HepG2 (cell line): ENCODE results near the gene ATP6V0A1. TPM values are rescaled to one million over a fixed set of nuclear protein-coding genes. Genes with fewer than 3 reads are reported as not detected.

ENCODE experiments used
- ARID3A ChIP-seq: IDR thresholded peaks from 2 replicates; pipeline ENCODE4 v1.6.1; 2012; ENCODE audit warnings: low read depth, low read length, improper control_type of control experiment
- BCL3 ChIP-seq: sonication (generic); formaldehyde crosslinking; IDR thresholded peaks from 2 replicates; pipeline ENCODE4 v1.5.1; 2020; ENCODE audit warnings: mild to moderate bottlenecking, missing genetic modification reagents, moderate library complexity
- CTCF ChIP-seq: sonication (generic); formaldehyde crosslinking; IDR thresholded peaks from 2 replicates; pipeline ENCODE4 v1.5.0; 2020; ENCODE audit warnings: mild to moderate bottlenecking, missing genetic modification reagents, moderate library complexity
- MED13 ChIP-seq: sonication (generic); formaldehyde crosslinking; IDR thresholded peaks from 2 replicates; pipeline ENCODE4 v1.5.0; 2020; ENCODE audit warnings: missing genetic modification reagents
- PAF1 ChIP-seq: IDR thresholded peaks from 2 replicates; pipeline ENCODE4 v1.6.1; 2016; ENCODE audit warnings: missing genetic modification reagents, missing compliant biosample characterization
- PRMT3 ChIP-seq: sonication (generic); formaldehyde crosslinking; IDR thresholded peaks from 2 replicates; pipeline ENCODE4 v1.8.1; 2022; ENCODE audit warnings: low read depth, mild to moderate bottlenecking, moderate library complexity, missing genetic modification reagents, borderline replicate concordance
- THAP9 ChIP-seq: sonication (generic); formaldehyde crosslinking; IDR thresholded peaks from 2 replicates; pipeline ENCODE4; 2020; ENCODE audit warnings: missing genetic modification reagents, mild to moderate bottlenecking, borderline replicate concordance
- U2AF1 ChIP-seq: fragments of 200-400 bp; formaldehyde crosslinking; optimal IDR thresholded peaks from 2 replicates; pipeline ENCODE3; 2017; ENCODE audit warnings: mild to moderate bottlenecking, low read depth, low read length
- ZBTB43 ChIP-seq: sonication (generic); formaldehyde crosslinking; conservative IDR thresholded peaks from 2 replicates; pipeline ENCODE4 v1.4.0; 2020; ENCODE audit warnings: missing genetic modification reagents
- ZNF337 ChIP-seq: sonication (generic); formaldehyde crosslinking; IDR thresholded peaks from 2 replicates; pipeline ENCODE4 v1.5.1; 2020; ENCODE audit warnings: missing genetic modification reagents, low read depth, mild to moderate bottlenecking, borderline replicate concordance
- ZNF546 ChIP-seq: sonication (generic); formaldehyde crosslinking; conservative IDR thresholded peaks from 2 replicates; pipeline ENCODE4 v1.8.1; 2023; ENCODE audit warnings: mild to moderate bottlenecking, missing genetic modification reagents
- polyA plus RNA-seq, 8 experiments: library from polyadenylated mRNA; depleted of rRNA in 3 of 8; stranded (reverse) in 7 of 8; unstranded in 1 of 8; fragments of >200 nt; fragmentation: Illumina TruSeq in 4 of 8; extraction: Trizol in 4 of 8; gene quantifications; 2 replicates each; pipeline versions ENCODE4 v1.2.1 to v1.2.3, GENCODE V29; 2011 to 2016; ENCODE audit warnings: low read depth in 4 of 8, missing spikeins in 1 of 8, mixed read lengths in 1 of 8; ENCODE audit not compliant: insufficient read depth in 1 of 8
- total RNA-seq, 5 experiments: library from RNA; depleted of rRNA; stranded (reverse); fragments of >200 nt; fragmentation: Illumina TruSeq; extraction: Trizol; gene quantifications; 2 replicates each; pipeline ENCODE4 v1.2.3, GENCODE V29; 2016; ENCODE audit warnings: low read depth in 1 of 5
- TF ChIP-seq, protein P1 (sequence below): sonication (generic); formaldehyde crosslinking; IDR thresholded peaks from 2 replicates; pipeline ENCODE4 v1.8.1; 2023; ENCODE audit warnings: mild to moderate bottlenecking, missing genetic modification reagents, borderline replicate concordance
- TF ChIP-seq, protein P2 (sequence below): sonication (generic); formaldehyde crosslinking; IDR thresholded peaks from 2 replicates; pipeline ENCODE4 v1.4.0; 2020; ENCODE audit warnings: missing genetic modification reagents

The ATP6V0A1 gene
- total and polyA plus RNA-seq, 2 of the 13 experiments (the other 11 are each of a cell fraction or from before 2014, with no cell fraction given): 27.9 to 54.1 TPM

DNA sequence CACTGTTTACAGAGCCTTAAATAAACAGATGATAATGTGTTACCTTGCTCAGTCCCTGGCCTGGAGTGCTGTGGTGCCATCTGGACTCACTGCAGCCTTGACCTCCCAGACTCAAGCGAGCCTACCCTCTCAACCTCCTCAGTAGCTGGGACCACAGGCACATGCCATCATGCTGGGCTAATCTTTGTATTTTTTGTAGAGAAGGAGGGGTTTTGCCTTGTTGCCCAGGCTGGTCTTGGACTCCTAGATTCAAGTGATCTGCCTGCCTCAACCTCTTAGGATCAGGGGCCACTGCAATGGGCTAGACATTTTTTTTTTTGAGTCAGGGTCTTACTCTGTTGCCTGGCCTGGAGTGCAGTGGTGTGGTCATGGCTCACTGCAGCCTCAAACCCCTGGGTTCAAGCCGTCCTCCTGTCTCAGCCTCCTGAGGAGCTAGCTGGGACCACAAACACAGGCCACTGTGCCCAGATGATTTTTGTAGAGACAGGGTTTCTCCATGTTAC lies 72.3 kb downstream of the ATP6V0A1 start (continued):
- TF ChIP-seq PRMT3 (CRISPR knock-in tag) (no peak; the same call in 1 of the 2 replicates), ZNF546 (CRISPR knock-in tag) (no peak), U2AF1 (no peak), ZBTB43 (CRISPR knock-in tag) (peak; percentile 81; the same call in 1 of the 2 replicates), THAP9 (CRISPR knock-in tag) (peak; percentile 57; the same call in 1 of the 2 replicates), CTCF (CRISPR knock-in tag) (no peak; the same call in 1 of the 2 replicates), MED13 (CRISPR knock-in tag) (0 out of 2 replicates have a peak, but pooled peaks have one; percentile 55), ARID3A (peak; percentile 88; the same call in 1 of the 2 replicates), ZNF337 (CRISPR knock-in tag) (peak; percentile 87; the same call in 1 of the 2 replicates), BCL3 (CRISPR knock-in tag) (peak; percentile 61; the same call in 1 of the 2 replicates), PAF1 (CRISPR knock-in tag) (no peak)
- TF ChIP-seq, protein P1, sequence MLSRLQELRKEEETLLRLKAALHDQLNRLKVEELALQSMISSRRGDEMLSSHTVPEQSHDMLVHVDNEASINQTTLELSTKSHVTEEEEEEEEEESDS (CRISPR knock-in tag): no peak
- TF ChIP-seq, protein P2, sequence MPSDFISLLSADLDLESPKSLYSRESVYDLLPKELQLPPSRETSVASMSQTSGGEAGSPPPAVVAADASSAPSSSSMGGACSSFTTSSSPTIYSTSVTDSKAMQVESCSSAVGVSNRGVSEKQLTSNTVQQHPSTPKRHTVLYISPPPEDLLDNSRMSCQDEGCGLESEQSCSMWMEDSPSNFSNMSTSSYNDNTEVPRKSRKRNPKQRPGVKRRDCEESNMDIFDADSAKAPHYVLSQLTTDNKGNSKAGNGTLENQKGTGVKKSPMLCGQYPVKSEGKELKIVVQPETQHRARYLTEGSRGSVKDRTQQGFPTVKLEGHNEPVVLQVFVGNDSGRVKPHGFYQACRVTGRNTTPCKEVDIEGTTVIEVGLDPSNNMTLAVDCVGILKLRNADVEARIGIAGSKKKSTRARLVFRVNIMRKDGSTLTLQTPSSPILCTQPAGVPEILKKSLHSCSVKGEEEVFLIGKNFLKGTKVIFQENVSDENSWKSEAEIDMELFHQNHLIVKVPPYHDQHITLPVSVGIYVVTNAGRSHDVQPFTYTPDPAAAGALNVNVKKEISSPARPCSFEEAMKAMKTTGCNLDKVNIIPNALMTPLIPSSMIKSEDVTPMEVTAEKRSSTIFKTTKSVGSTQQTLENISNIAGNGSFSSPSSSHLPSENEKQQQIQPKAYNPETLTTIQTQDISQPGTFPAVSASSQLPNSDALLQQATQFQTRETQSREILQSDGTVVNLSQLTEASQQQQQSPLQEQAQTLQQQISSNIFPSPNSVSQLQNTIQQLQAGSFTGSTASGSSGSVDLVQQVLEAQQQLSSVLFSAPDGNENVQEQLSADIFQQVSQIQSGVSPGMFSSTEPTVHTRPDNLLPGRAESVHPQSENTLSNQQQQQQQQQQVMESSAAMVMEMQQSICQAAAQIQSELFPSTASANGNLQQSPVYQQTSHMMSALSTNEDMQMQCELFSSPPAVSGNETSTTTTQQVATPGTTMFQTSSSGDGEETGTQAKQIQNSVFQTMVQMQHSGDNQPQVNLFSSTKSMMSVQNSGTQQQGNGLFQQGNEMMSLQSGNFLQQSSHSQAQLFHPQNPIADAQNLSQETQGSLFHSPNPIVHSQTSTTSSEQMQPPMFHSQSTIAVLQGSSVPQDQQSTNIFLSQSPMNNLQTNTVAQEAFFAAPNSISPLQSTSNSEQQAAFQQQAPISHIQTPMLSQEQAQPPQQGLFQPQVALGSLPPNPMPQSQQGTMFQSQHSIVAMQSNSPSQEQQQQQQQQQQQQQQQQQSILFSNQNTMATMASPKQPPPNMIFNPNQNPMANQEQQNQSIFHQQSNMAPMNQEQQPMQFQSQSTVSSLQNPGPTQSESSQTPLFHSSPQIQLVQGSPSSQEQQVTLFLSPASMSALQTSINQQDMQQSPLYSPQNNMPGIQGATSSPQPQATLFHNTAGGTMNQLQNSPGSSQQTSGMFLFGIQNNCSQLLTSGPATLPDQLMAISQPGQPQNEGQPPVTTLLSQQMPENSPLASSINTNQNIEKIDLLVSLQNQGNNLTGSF (CRISPR knock-in tag): no peak
